Ishikawa (cell line): ENCODE data around the gene ACOT12.

ENCODE experiments used
- CEBPB ChIP-seq: IDR thresholded peaks from 2 replicates; pipeline ENCODE4 v1.6.1; 2012
- EGR1 ChIP-seq: IDR thresholded peaks from 2 replicates; pipeline ENCODE4 v1.6.1; 2012
- EP300 ChIP-seq: IDR thresholded peaks from 2 replicates; pipeline ENCODE4 v1.6.1; 2012; ENCODE audit warnings: borderline replicate concordance
- FOXM1 ChIP-seq: IDR thresholded peaks from 2 replicates; pipeline ENCODE4 v1.6.1; 2012; ENCODE audit warnings: low read depth, borderline replicate concordance
- NFIC ChIP-seq: IDR thresholded peaks from 2 replicates; pipeline ENCODE4 v1.6.1; 2012
- RAD21 ChIP-seq: IDR thresholded peaks from 2 replicates; pipeline ENCODE4 v1.6.1; 2012; ENCODE audit warnings: low read depth
- REST ChIP-seq: IDR thresholded peaks from 2 replicates; pipeline ENCODE4 v1.6.1; 2012; ENCODE audit warnings: low read depth, mild to moderate bottlenecking
- TAF1 ChIP-seq: IDR thresholded peaks from 2 replicates; pipeline ENCODE4 v1.6.1; 2012; ENCODE audit warnings: low read depth, mild to moderate bottlenecking
- TCF12 ChIP-seq: IDR thresholded peaks from 2 replicates; pipeline ENCODE4 v1.6.1; 2012; ENCODE audit warnings: low read depth
- USF1 ChIP-seq: IDR thresholded peaks from 2 replicates; pipeline ENCODE4 v1.6.1; 2012

- TF ChIP-seq FOXM1, result no peak
- TF ChIP-seq NFIC, result no peak
- TF ChIP-seq RAD21, result no peak
- TF ChIP-seq USF1, result no peak
- no peak for TF ChIP-seq CEBPB
- TF ChIP-seq EGR1, result no peak
- no peak for TF ChIP-seq EP300
- no peak for TF ChIP-seq REST
- TF ChIP-seq TCF12, result no peak
- no peak for TF ChIP-seq TAF1
Observed at GRCh38 chr5:81422671-81423070, 28.7 kb upstream of the ACOT12 start.
